NCI-H2107 treated with DMSO at 0.1 percent for 48 hours (cell line): ENCODE measurements around the gene PAQR5.

Experiments used
- DNase-seq: peaks from one replicate; lab custom pipeline; 2025; ENCODE audit not compliant: unreplicated experiment; lab: John Stamatoyannopoulos, UW

Gene PAQR5

GRCh38 chr15:69456208-69457166 lies 157.8 kb downstream of the PAQR5 start:
- no peak for DNase-seq
